Stimulated activated CD4-positive, alpha-beta T cell treated with anti-CD3 and anti-CD28 coated beads, TNF-alpha, amount 100 ng/mL, for 24 hours (primary cell): ENCODE results near the gene FMN1.

Experiments
- DNase-seq, 3 experiments: peaks; one replicate each; pipeline ENCODE4 v3.0.0-alpha.2; 2020; ENCODE audit warnings: low read depth in 3 of 3

FMN1 gene

GRCh38 chr15:33119865-33120264 is 74.6 kb downstream of the FMN1 start:
- no peak for DNase-seq

- no peak for DNase-seq
These were observed 75.2 kb downstream of the FMN1 start for GRCh38 chr15:33119273-33119672.

- DNase-seq = no peak
These were observed 78.3 kb downstream of the FMN1 start for GRCh38 chr15:33116198-33116597.

GRCh38 chr15:33115191-33115861 is 79.2 kb downstream of the FMN1 start:
- no peak for DNase-seq

GRCh38 chr15:33114374-33114717 is 80.2 kb downstream of the FMN1 start:
- no peak for DNase-seq

- DNase-seq = no peak
These were observed 80.7 kb downstream of the FMN1 start for GRCh38 chr15:33113666-33114373.

GRCh38 chr15:33112541-33113105 is 81.9 kb downstream of the FMN1 start:
- no peak for DNase-seq

GRCh38 chr15:33111041-33111451 is 83.5 kb downstream of the FMN1 start:
- no peak for DNase-seq

GRCh38 chr15:33109345-33109744 is 85.2 kb downstream of the FMN1 start:
- no peak for DNase-seq

- no peak for DNase-seq
These were observed 86.0 kb downstream of the FMN1 start for GRCh38 chr15:33108518-33108917.

- DNase-seq = no peak
These were observed 86.6 kb downstream of the FMN1 start for GRCh38 chr15:33107950-33108349.

GRCh38 chr15:33104212-33104611 is 90.3 kb downstream of the FMN1 start:
- DNase-seq = no peak

- DNase-seq = no peak
These were observed 93.5 kb downstream of the FMN1 start for GRCh38 chr15:33101036-33101435.

- no peak for DNase-seq
These were observed 94.2 kb downstream of the FMN1 start for GRCh38 chr15:33100314-33100713.

- no peak for DNase-seq
These were observed 94.8 kb downstream of the FMN1 start for GRCh38 chr15:33099739-33100138.

GRCh38 chr15:33099213-33099612 is 95.3 kb downstream of the FMN1 start:
- DNase-seq = no peak

- no peak for DNase-seq
These were observed 96.1 kb downstream of the FMN1 start for GRCh38 chr15:33098094-33099058.

- DNase-seq = no peak
These were observed 98.4 kb downstream of the FMN1 start for GRCh38 chr15:33096134-33096533.

- DNase-seq = no peak
These were observed 98.9 kb downstream of the FMN1 start for GRCh38 chr15:33095641-33096040.

GRCh38 chr15:33094336-33094735 is 100.2 kb downstream of the FMN1 start:
- no peak for DNase-seq

GRCh38 chr15:33093222-33093621 is 101.3 kb downstream of the FMN1 start:
- no peak for DNase-seq
